ENCODE results near the gene PLCB3.

Gene PLCB3

GRCh38 chr11:64250415-64251015 is 815 bp upstream of the PLCB3 start:
- no peak for DNase-seq

DNA sequence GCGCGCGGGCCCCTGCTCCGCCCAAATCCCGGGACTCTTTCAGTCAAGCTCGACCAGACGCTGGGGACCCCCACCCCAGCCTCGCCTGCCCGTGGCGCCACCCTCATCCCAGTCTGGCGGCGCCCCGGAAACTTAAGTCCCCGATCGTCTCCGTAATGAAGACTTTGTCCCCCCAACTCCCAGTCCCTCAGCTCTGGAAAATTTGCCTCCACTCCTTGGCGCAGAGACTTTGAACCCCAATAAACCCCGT is 348 bp downstream of the PLCB3 start:
- DNase-seq: no peak

DNA sequence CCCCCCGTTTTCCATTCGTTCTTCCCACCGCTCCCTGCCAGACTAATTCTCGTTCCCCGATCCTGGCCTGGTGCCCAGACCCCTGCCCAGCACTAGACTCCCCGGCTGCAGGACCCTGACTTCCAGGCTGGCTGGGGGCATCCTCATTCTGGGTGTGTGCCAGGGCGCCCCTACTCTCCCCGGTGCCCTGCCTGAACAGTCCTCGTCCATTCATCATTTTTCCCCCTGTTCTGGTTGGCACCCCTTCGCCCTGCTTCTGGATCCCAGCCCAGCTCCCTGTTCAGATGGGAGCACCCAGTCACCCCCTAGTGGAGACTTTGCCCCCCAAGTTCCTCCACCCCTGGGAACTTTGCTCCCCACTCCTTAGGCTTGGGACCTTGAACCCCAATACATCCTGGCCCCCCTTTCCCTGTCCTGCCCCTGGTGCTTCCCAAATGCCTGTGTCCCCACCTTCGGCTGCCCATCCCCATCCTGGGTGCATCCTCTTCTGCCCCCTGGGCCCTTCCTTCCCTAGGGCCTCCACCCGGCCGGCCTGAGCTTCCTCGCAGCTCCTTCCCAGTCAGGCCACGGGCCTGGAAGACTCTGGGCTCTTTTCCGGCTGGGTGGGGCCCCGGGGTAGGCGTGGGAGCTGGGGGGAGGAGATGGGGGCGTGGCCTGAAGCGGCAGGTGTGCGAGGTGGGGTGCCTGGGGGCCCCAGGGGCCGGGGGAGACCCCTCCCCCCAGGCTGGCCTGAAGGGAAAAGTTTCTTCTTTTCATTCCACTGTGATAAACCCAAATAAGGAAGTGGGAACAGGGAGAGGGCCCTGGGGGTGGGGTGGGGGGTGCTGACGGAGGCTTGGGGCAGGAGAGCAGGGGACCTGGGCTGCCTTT is 908 bp downstream of the PLCB3 start:
- no peak for DNase-seq

DNA sequence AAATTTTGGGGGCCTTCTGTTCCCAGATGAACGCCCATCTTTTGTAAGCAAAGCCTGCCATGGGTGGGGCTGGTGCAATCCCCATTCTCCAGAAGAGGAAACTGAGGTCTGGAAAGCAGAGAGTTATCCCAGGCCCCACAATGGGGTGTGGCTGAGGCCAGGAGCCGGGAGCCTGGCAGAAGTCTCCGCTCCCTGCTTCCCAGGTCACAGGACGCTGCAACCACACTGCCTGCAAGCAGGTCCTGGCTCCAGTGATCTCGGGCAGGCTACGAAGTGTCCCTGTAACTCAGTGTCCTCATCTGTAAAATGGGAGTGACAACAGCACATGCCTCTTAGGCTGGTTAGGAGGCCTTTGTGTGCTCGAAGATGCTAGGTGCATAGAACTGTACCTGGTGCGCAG is 1.7 kb downstream of the PLCB3 start:
- DNase-seq: no peak

- DNase-seq: peak in 9 of 14 donors; percentile 28 to 80 (median 53)
These were observed 2.2 kb downstream of the PLCB3 start for GRCh38 chr11:64253481-64253880.

DNA sequence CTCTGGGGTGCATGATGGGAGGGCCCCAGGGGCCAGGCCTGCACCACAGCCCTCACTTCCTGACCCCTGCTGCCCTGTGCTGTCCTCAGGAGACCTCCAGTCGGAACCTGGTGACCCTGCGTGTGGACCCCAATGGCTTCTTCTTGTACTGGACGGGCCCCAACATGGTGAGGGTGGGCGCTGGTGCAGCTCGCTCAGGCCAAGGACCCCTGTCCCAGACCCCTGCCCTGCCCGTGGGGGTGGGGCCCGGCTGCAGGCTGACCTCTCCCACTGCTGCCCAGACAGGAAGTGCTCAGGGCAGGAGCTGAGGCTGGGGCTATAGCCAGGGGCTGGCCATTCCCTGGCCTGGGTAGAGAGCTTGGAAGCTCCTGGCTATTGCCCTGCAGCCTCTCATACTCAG is 3.0 kb downstream of the PLCB3 start:
- DNase-seq: no peak

- DNase-seq: no peak
These were observed 4.1 kb downstream of the PLCB3 start for GRCh38 chr11:64255135-64256128.

DNA sequence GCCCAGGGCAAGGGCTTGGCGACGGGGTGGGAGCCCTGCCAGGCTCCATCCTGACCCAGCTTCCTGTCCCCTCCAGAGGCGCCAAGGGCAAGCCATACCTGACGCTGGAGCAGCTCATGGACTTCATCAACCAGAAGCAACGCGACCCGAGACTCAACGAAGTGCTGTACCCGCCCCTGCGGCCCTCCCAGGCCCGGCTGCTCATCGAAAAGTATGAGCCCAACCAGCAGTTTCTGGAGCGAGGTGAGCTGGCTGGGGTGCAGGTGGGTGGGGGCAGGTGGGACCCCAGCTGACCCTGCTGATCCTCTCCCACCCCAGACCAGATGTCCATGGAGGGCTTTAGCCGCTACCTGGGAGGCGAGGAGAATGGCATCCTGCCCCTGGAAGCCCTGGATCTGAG is 5.0 kb downstream of the PLCB3 start:
- DNase-seq: no peak

DNA sequence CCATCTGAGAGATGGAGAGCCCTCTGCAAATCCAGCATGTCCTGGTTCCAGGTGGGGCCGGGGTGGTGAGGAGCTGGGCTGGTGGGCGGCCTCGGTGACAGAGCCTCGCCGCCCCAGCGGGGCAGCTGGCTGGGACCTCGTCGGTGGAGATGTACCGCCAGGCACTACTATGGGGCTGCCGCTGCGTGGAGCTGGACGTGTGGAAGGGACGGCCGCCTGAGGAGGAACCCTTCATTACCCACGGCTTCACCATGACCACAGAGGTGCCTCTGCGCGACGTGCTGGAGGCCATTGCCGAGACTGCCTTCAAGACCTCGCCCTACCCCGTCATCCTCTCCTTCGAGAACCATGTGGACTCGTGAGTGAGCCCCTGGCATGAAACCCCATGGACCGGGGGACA is 7.0 kb downstream of the PLCB3 start:
- no peak for DNase-seq

GRCh38 chr11:64258946-64259532 is 7.7 kb downstream of the PLCB3 start:
- DNase-seq: no peak

GRCh38 chr11:64259533-64260067 is 8.3 kb downstream of the PLCB3 start:
- no peak for DNase-seq

DNA sequence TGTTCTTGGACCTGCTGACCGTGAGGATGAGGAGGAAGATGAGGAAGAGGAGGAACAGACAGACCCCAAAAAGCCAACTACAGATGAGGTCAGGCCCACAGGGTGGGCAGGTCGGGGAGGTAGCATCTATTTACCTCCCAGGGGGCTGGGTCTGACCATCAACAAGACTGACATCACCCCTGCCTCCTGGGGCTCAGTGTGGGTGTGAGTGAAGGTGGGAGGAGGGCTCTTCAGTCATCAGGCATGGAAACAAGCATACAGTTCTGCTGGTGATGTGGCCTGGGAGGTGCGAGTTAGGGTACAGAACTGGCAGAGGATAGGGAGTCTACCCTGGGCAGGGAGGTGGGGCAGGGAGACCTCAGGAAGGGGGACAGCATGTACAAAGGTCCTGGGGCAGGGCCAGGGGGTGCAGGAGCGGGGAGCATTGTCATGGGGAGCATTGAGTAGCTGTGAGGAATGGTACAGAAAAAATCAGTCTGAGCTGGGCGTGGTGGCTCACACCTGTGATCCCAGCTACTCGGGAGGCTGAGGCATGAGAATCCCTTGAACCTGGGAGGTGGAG is 8.9 kb downstream of the PLCB3 start:
- no peak for DNase-seq

DNA sequence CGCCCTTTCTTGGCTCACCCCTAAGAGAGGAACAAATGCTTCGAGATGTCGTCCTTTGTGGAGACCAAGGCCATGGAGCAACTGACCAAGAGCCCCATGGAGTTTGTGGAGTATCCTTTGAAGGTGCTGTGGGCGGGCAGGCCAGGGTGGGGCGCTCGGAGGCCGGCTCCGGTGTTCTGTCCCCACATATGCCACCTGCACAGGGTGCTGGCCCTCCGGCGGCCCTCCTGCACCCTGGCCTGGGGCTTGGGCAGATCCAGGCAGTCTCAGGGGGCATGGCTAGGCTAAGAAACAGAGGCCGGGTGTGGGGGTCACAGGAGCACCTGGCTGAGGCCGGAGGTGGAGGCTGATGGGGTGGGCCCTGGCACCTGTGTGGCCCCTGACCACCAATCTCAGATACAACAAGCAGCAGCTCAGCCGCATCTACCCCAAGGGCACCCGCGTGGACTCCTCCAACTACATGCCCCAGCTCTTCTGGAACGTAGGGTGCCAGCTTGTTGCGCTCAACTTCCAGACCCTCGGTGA is 10.3 kb downstream of the PLCB3 start:
- no peak for DNase-seq

GRCh38 chr11:64262271-64263002 is 11.1 kb downstream of the PLCB3 start:
- no peak for DNase-seq

GRCh38 chr11:64263021-64263946 is 12.0 kb downstream of the PLCB3 start:
- DNase-seq: no peak

DNA sequence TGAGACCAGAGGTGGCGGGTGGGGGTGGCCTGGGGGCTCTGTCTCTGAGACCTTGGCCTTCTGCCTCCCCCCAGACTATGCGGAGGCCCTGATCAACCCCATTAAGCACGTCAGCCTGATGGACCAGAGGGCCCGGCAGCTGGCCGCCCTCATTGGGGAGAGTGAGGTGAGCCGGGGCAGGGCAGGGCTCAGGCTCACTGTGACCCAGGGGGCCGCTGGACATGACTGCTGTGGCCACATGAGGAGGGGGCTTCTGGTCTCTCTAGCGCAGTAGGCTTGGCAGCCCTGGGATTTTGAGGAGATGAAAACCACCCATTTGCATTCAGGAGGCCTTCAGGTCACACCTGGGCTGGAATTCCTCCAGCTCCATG is 12.6 kb downstream of the PLCB3 start:
- DNase-seq: no peak

GRCh38 chr11:64264371-64264852 is 13.1 kb downstream of the PLCB3 start:
- DNase-seq: no peak

DNA sequence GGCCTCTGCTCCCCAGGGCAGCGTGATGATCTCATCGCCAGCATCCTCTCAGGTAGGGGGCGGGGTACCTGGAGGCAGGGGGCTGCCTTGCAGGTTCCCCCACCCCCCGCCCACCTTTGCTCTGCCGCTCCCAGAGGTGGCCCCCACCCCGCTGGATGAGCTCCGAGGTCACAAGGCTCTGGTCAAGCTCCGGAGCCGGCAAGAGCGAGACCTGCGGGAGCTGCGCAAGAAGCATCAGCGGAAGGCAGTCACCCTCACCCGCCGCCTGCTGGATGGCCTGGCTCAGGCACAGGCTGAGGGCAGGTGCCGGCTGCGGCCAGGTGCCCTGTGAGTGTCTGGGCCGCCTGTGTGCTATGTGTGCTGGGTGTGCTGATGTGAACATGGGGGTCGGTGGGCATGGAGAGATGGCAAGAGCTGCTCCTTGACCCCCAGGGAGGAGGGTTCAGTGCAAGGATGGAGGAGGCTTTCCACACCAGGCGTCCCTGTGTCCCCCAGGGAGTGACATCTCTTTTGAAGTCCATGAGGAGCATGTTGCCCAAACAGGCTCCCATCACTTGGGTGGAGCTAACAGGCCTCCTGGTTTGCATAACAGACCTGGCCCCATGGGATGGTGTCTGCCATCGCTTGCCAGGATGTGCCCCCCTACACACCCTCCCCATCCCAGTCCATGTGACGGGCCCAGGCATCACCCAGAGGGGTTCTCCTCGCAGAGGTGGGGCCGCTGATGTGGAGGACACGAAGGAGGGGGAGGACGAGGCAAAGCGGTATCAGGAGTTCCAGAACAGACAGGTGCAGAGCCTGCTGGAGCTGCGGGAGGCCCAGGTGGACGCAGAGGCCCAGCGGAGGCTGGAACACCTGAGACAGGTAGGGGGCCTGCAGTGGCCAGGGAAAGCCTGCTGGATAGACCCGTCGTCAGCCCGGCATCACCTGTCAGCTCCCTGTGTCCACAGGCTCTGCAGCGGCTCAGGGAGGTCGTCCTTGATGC is 14.1 kb downstream of the PLCB3 start:
- DNase-seq: no peak

DNA sequence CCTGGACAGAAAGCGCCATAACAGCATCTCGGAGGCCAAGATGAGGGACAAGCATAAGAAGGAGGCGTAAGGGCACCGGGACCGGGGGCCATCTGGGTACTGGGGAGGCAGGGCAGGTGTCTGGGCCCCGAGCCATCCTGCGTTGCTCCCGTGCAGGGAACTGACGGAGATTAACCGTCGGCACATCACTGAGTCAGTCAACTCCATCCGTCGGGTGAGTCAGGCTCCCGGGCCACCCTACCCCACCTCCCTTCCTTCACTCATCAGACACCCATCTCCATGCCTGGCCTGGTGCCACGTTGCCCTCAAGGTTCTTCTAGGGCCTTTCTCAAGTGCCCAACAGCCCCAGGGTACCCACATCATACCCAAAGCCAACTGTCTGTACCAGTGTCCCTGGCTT is 15.0 kb downstream of the PLCB3 start:
- no peak for DNase-seq
